Mucosa of descending colon (tissue), 3 donors: Measurements from ENCODE around the gene DCAF6. TPM values are rescaled to one million over a fixed set of nuclear protein-coding genes. Genes with fewer than 3 reads are reported as not detected.
A peak's percentile ranks its signal among the peaks of the same experiment; 100 is the strongest.

Source experiments
- ATAC-seq: fragments of 200-7000 bp; cut with Tn5 transposase; one replicate; pipeline ENCODE4 v1.9.1; 2020; ENCODE audit warnings: mild to moderate bottlenecking, moderate library complexity
- DNase-seq, 3 donors: peaks; one replicate each; pipeline ENCODE4 v3.0.0-alpha.2; 2020
- H3K36me3 ChIP-seq: fragments of 200-600 bp; one replicate; pipeline ENCODE4 v1.8.0; 2021; ENCODE audit warnings: low read depth, mild to moderate bottlenecking
- H3K4me1 ChIP-seq: fragments of 200-600 bp; one replicate; pipeline ENCODE4 v1.8.0; 2021; ENCODE audit warnings: low read depth, mild to moderate bottlenecking
- H3K4me3 ChIP-seq: fragments of 200-600 bp; one replicate; pipeline ENCODE4 v1.8.0; 2021; ENCODE audit warnings: mild to moderate bottlenecking
- H3K9me3 ChIP-seq: fragments of 200-600 bp; one replicate; pipeline ENCODE4 v1.8.0; 2021; ENCODE audit warnings: mild to moderate bottlenecking
- intact Hi-C, 2 donors: fragments of 100-400 bp; cut with DNase I in 1 of 2; cut with micrococcal nuclease in 1 of 2; formaldehyde crosslinking; loops; one replicate each; pipeline versions ENCODE4 v1.11.0 to v1.11.1; 2022; cut with DNase I, micrococcal nuclease
- total RNA-seq, 3 donors: library from RNA; stranded (reverse); fragmentation: NEBNext Ultra II Directional in 2 of 3; extraction: Animal tissue kit (Norgen Biotek cat#: 25700) in 2 of 3; gene quantifications; one replicate each; pipeline versions ENCODE4 v1.2.1 to v1.2.4, GENCODE V29; 2021 to 2023
- TF ChIP-seq, protein P1 (sequence below): fragments of 200-600 bp; IDR thresholded peaks from one replicate; pipeline ENCODE4 v1.8.0; 2022; ENCODE audit warnings: antibody characterized with exemption, mild to moderate bottlenecking
- donor health status: DM: no; HTN: no; CAD: no; lungs with moderate emphysema.
- donor health status: DM: no; HTN: no; CAD: no.
- donor health status: DM: no; HTN: yes; CAD: no.

DCAF6 gene
- total RNA-seq, 3 donors from 2014 or later, result 57.1 to 71.7 (median 62.2) TPM

DNA sequence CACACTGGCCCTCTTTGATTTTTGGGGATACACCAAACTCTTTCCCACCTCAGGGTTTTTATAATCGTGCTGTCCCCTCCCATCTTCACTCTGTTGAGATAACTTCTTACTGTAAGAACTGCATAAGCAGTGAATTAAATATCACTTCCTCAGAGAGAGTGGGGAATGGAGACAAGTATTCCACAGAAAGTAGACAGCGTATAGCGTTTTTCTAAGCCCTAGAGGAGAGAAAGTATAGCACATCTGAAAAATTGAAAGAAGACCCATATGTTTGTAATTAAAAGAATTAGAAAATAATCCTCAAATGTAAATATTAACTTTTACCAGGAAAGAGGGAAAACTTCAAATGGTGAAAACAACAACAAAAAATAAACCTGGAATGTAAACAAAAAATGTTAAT lies 132.9 kb downstream of the DCAF6 start:
- TF ChIP-seq, protein P1, sequence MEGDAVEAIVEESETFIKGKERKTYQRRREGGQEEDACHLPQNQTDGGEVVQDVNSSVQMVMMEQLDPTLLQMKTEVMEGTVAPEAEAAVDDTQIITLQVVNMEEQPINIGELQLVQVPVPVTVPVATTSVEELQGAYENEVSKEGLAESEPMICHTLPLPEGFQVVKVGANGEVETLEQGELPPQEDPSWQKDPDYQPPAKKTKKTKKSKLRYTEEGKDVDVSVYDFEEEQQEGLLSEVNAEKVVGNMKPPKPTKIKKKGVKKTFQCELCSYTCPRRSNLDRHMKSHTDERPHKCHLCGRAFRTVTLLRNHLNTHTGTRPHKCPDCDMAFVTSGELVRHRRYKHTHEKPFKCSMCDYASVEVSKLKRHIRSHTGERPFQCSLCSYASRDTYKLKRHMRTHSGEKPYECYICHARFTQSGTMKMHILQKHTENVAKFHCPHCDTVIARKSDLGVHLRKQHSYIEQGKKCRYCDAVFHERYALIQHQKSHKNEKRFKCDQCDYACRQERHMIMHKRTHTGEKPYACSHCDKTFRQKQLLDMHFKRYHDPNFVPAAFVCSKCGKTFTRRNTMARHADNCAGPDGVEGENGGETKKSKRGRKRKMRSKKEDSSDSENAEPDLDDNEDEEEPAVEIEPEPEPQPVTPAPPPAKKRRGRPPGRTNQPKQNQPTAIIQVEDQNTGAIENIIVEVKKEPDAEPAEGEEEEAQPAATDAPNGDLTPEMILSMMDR, result no peak
- no peak for ATAC-seq

GRCh38 chr1:168079761-168080160 lies 143.3 kb downstream of the DCAF6 start:
- Histone ChIP-seq H3K36me3 (no peaks in the 10 kb centered on the region), H3K9me3 (no peaks in the 10 kb centered on the region), H3K4me3 (no peak overlapping the region), H3K4me1 (no peaks in the 10 kb centered on the region)
- TF ChIP-seq, protein P1, result no peak
- ATAC-seq (no peak), DNase-seq (no peak)
- intact Hi-C loops, result no loop called here

More for the DNA sequence above, 132.9 kb downstream of the DCAF6 start:
- DNase-seq, result no peak
- no peaks in the 10 kb centered on the region for H3K36me3 ChIP-seq
- no peaks in the 10 kb centered on the region for H3K9me3 ChIP-seq
- H3K4me3 ChIP-seq, result no peak overlapping the region
- intact Hi-C loops, result no loop called here
- H3K4me1 ChIP-seq, result no peaks in the 10 kb centered on the region

- TF ChIP-seq, protein P1, result no peak
- no peak for DNase-seq
- Histone ChIP-seq H3K4me1 (no peaks in the 10 kb centered on the region), H3K36me3 (no peaks in the 10 kb centered on the region), H3K9me3 (no peaks in the 10 kb centered on the region), H3K4me3 (no peak overlapping the region)
- intact Hi-C loops, result no loop called here
- peak; percentile 15 for ATAC-seq
These were observed 145.0 kb downstream of the DCAF6 start for GRCh38 chr1:168081373-168082007.

DNA sequence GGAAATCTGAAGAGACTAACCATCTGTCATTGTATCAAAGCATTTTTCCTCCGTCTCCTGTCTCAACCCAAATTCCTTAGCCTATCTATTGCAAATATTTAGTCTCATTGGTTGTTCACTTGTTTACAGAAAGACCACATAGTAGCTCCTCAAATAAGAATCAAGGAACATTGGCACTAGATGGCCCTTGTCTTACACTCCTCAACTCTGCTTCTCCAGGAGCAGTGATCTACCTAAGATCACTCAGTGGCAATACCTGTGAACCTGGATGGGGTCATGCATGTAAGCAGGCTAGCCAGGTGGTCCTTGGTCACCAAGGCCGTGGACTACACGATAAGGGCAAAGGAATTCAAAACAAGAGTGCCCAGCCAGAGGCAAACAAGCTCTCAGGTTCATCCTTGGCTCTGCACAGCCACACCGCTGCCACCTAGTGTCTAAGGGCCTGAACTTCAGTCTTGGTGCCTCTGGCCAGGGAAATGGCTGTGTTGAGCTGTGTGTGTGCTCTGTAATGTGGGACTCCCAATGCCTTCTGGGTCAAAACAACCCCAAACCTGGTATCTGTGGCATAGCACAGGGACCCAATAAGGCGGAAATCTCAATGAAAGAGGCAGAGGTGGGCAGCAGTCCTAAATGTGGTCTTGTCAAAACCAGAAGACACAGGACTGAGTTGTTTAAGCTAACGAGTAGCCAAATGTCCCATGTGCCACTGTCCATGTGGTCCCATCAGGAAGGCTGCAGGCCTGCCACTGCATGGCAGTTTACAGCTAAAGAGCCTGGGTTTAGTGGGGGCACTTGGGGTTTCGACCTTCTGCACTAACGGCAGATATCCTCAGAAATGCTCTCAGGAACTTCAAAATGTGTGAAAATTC lies 145.8 kb downstream of the DCAF6 start:
- DNase-seq (peak in 2 of 3 donors; percentile 79 to 82), ATAC-seq (peak; percentile 90)
- Histone ChIP-seq H3K36me3 (no peaks in the 10 kb centered on the region), H3K4me1 (no peaks in the 10 kb centered on the region), H3K9me3 (no peaks in the 10 kb centered on the region), H3K4me3 (no peak overlapping the region)
- TF ChIP-seq, protein P1, result peak; percentile 94
- intact Hi-C loops, result no loop called here

DNA sequence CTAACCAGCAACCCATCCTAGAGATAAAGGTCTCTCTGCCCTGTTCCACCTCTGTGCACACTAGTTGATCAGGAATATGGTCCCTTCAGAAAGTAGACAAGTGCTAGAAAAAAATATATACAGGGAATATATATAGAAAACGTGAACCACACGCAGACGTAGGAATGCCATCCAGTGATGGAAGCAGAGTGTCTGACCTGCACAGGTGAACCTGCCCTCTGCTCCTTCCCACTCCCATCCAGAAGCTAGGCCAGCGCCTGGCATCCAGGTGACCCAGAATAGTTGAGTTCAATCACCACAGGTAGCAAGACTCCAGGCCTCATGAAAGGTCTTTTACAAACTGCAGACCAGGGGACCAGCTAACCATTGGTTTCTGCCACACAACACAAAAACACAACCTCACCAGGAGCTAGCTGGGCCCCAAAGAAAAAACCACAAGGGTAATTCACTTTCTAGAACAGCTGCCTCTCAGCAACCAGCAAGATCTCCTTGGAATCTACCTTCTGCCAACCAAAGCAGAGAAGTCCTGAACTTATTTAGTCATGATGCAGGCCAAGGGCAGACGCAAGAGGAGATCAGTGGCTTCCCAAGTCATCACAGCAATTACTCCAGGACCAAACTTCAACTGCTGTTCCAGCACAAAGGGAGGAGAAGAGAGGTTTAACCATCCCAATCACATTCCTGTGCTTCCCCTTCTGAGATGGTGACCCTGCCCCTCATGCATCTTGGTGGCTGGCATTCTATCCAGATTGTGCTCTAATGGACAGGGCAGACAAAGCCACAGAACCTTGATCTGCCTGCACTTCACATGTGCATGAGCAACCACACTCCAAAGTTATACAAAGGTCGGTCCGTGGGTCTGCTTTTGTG lies 147.2 kb downstream of the DCAF6 start:
- DNase-seq (no peak), ATAC-seq (no peak)
- Histone ChIP-seq H3K36me3 (no peaks in the 10 kb centered on the region), H3K9me3 (no peaks in the 10 kb centered on the region), H3K4me3 (no peak overlapping the region), H3K4me1 (no peaks in the 10 kb centered on the region)
- intact Hi-C loops, result no loop called here
- TF ChIP-seq, protein P1, result no peak
